ENCODE data around the gene CCT7.
A peak's percentile ranks its signal among the peaks of the same experiment; 100 is the strongest.

- TF ChIP-seq, protein P1, sequence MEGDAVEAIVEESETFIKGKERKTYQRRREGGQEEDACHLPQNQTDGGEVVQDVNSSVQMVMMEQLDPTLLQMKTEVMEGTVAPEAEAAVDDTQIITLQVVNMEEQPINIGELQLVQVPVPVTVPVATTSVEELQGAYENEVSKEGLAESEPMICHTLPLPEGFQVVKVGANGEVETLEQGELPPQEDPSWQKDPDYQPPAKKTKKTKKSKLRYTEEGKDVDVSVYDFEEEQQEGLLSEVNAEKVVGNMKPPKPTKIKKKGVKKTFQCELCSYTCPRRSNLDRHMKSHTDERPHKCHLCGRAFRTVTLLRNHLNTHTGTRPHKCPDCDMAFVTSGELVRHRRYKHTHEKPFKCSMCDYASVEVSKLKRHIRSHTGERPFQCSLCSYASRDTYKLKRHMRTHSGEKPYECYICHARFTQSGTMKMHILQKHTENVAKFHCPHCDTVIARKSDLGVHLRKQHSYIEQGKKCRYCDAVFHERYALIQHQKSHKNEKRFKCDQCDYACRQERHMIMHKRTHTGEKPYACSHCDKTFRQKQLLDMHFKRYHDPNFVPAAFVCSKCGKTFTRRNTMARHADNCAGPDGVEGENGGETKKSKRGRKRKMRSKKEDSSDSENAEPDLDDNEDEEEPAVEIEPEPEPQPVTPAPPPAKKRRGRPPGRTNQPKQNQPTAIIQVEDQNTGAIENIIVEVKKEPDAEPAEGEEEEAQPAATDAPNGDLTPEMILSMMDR (IDR thresholded peaks at IDR 0.05; ENCODE audit: low read depth, low read length, poor library complexity, severe bottlenecking) = peak; percentile 84
- TF ChIP-seq EZH2phosphoT487 (IDR thresholded peaks at IDR 0.05; ENCODE audit: borderline replicate concordance, low read length) = no peak
Observed at GRCh38 chr2:73290049-73290839, 56.1 kb downstream of the CCT7 start.

All from DOHH2 (cell line).